ENCODE data around the gene KCND3.
"Not testable (repeated sequence)": the region's sequence is repeated elsewhere in the genome, so short reads cannot be mapped to it uniquely, and the experiment has no call there.

Gene KCND3

DNA sequence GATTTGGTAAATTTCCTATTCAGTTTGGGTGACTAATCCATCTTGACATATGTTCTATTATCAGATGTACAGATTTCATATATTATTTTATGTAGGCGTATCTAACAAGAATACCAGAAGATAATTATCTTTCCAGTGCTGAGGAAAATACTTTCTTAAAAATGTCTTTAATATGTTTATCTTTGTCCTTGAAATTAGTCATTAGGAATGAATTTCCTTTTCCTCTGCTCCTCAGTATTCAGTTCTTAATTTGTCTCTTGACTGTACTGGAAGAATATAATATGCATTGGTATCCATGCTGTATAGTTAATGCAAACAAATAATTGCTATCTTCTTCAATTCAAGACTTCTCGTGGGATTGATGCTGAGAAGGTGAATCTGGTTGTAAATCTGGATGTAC, 227.1 kb downstream of the KCND3 start:
- no peak for DNase-seq

DNA sequence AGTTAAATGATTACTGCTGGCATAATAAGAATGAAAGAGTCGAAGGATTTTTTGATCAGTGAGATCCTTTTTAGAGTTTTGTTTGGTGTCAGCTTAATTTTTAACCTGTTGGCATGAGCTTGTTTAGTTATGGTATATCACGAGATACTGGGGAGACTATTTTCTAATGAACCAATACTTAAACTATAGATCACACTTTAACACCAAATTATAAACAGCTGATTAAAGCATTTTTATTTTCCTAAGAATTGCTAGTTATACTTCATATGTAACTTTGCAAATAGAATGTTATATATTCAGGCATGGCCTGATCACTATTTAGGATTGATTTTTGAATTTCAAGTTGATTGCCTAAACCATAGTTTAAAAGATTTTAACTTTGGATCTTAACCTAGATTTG, 227.8 kb downstream of the KCND3 start:
- DNase-seq, result no peak

- no peak for DNase-seq
Measured at GRCh38 chr1:111758373-111758772, 231.1 kb downstream of the KCND3 start.

DNA sequence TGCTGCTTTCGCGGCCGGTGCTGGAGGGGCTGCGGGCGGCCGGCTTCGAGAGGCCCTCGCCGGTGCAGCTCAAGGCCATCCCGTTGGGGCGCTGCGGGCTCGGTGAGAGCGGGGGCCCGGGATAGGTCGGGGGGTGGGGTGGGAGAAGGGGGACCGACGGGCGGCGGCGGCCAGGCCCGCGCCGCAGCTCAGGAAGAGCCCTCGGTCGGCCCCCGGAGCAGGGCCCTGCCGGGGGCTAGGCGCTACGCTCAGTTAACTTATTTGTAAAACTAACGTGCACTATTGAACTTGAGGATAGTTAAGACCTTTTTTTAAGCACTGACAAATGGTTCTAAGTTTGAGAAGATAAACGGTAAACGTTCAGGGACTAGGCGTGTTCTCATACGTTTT, 233.3 kb downstream of the KCND3 start:
- peak; percentile 18 for DNase-seq

DNA sequence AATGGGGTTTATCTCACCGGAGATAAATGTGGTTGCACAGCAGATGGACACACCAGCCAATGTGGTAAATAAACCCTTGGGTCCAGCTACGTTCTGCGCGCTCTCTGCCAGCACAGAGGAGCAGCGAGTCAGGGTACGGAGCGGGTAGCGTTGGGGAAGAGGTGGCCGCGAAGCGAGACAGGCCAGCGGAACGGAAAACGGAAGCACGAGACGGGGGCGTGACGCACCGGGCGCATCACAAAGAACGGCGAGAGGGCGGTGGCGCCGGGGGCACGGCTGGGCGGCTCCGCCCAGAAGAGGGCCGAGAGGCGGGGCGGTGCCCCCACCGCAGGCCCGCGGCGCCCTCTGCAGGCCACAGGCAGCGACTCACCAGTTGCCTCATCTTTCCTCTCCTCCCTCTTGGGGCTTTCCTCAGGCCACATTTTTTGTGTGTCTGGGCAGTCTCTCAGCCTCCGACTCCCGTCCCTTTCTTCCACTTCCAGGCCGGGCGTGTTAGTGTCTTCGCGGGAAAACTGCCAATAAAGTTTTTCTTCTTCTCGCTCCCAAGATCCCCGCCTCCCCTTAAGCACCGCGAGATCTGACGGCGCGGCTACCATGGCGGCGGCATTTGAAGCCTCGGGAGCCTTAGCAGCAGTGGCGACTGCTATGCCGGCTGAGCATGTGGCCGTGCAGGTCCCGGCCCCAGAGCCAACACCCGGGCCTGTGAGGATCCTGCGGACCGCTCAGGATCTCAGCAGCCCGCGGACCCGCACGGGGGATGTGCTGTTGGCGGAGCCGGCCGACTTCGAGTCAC, 233.9 kb downstream of the KCND3 start, which contains the start of gene DDX20:
Gene DDX20 (plus strand): TSS at position 571 of the 793 bp plus-strand sequence. CDS start 24 bp downstream, at position 595.
- DNase-seq, result peak; percentile 98

DNA sequence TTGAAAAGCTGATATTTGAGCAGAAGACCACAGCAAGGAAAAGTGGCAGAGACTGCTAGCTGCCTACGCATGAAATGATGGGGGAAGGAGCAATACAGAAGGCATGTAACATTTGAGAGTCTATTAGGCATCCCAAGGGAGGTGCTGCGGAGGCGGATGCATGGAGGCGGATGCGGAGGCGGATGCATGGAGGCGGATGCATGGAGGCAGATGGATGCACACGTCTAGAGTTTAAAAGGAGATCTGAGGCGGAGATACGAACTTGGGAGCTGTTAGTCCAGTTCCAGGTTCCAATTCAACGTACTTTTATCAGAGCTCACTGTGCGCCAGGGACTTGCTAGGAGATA, 234.5 kb downstream of the KCND3 start:
- DNase-seq, result no peak

- peak; percentile 52 for DNase-seq
Measured at GRCh38 chr1:111751906-111752575, 237.4 kb downstream of the KCND3 start.

DNA sequence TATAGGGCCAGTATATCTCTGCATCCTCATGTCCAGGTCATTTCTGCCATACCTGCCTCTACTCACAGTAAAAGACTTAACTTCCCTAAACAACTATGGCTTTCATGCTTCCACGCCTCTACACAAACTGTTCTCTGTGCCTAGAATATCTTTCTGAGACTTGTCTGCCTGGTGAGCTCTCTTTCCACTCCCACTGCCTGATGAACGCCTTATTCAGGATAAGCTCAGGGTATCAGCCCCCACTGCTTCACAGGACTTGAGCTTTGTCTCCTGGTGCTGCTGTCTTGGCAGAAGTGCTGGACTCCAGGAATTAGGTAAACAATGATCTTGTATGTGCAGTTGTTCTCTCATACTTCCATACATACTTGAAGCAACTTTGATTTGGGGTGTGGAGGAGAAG, 238.6 kb downstream of the KCND3 start:
- no peak for DNase-seq

GRCh38 chr1:111749628-111750027, 239.8 kb downstream of the KCND3 start:
- DNase-seq, result no peak

DNA sequence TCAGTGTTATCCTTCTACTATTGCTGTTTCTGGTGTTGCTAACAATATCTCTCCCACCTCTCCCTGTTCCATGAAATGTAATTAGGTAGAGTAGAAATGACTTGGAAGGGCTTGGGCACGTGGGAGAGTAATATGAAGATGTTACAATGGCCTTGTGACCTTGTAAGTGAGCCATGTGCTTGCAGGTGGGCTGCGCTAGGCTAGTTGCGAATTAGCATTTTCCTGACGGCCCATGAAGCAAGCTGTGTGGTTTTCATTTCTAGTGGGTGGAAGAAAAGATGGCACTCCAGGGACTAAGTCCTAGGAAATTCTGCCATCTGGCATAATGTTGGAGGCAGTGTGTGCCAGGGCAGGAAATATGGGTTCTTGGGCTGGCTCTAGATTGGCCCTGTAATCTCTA, 241.5 kb downstream of the KCND3 start:
- no peak for DNase-seq

DNA sequence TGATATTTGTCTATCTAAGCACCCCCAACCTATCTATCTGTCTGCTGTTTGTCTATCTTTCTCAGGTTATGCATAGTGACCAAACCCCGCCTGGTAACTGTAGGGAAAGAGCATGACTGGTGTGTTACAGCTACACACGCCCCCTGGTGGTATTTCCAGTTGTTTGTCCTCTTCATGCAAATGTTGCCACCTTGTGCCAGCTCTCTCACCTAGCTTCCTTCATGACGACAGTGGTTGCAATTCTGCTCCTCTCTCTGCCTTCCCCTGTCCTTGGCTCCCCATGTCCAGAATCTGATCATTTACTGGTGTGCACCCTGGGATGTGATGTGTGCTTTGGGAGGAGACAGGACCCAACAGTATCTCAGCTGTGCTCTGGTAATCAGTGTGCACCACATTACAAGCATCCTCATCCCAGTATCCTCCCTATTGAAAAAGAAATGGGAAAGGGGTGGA, 242.2 kb downstream of the KCND3 start:
- DNase-seq, result peak; percentile 88

DNA sequence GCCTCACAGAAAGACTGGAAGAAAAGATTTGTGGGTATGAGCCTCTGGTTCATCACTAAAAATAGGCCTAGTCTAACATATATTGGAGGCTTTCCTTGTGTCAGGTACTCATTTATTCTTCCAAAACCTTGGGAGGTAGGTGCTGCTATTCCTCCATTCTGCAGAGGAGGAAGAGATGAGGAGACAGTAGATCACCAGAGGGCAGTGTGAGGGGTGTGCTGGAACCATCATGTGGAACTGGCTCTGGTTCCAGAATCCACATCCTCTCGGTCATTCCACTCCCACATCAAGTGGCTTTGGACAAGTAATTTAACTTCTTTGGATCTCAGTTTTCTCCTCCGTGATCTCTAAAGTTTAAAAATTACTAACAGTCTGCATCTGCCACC, 242.9 kb downstream of the KCND3 start:
- no peak for DNase-seq

DNA sequence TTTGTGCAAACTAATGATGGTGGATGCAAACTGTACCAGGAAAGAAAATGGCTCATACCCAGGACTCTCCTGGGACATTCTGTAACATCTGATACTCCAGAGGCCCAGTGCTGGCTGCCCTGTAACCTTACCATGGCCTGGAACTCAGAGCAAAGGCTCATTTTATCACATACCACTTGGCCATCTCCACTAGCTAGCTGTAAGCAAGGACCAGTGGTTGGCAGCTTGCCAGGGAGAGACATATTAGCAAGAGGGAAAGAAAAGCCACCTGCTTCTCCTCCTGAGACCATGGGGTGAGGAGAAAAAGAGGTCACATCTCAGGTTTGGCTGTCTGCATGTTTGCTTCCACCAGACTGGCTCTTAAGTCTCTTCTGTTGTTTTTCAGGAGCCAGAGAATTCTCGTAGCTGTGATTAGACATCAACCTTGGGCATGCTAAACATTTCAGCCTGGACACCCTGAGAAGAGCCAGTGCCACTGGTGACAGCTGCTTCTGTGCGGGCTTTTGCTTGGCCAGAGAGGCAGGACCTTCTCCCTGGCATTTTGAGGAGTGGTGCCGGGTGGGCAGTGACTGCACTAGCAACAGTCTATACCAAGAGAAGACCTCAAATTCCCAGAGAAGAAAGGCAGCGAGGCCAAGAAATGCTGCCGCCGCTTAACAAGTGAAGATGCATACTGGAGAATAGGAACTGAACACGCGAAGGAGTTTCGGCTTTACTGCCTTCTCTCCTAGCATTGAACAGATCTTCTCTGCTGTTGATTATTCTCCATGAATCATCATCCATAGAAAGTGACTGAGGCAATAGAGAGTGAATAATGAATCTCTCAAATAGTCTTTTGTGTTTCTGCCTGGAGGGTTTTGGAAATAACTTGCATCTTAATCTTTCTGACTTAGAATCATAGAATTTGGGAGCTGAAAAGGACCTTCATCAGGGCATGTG, 243.5 kb downstream of the KCND3 start:
- no peak for DNase-seq

DNA sequence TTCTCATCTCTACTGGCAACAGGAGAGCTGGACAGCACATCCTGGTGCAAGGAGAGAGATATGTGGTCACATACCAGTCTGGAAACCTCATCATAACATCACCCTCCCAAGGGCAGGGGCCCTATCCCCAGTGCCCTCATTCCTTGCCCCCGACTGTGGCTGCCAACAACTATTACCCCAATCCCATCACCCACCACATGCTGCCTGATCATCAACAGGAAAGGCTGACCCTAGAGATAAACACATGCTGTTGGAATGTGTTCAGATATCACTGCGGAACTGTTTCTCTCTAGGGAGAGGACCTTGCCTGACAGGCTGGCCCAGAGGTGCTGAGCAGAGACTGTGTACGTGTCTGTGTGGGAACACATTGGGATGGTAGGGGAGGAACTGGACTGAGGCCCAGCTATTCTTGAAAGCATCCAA, 245.8 kb downstream of the KCND3 start:
- no peak for DNase-seq

DNA sequence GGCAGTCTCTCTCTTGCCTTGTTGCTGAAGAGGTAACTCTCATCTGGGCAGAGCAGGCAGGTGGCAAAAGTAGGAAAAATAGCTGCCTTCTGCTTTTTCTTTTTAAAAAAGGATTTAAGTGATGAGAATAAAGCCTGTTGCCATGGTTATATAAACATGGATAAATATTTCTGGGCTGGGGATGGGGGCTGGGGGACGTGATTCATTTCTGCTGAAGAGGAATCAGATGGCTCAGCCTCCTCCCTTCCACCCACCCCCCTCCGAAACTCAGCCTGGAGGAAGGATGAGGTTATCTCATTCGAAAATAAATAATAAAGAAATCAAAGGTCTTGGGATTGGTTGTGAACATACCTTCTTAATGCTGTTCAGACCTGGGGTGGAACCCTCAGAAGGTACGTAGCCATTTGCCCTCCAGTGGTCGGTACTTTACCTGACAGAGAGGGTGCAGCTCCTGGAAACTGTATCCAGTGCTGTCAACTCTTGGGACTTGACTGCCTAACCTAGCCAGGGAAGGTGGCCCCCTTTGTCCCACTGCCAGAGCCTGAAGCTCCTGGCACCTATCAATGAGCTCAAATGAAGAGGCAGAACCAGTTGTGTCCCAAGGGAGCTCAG, 246.4 kb downstream of the KCND3 start:
- DNase-seq, result no peak

GRCh38 chr1:111742292-111742691, 247.2 kb downstream of the KCND3 start:
- not testable (repeated sequence) for DNase-seq

- peak; percentile 22 for DNase-seq
Measured at GRCh38 chr1:111739925-111740765, 249.3 kb downstream of the KCND3 start.

DNA sequence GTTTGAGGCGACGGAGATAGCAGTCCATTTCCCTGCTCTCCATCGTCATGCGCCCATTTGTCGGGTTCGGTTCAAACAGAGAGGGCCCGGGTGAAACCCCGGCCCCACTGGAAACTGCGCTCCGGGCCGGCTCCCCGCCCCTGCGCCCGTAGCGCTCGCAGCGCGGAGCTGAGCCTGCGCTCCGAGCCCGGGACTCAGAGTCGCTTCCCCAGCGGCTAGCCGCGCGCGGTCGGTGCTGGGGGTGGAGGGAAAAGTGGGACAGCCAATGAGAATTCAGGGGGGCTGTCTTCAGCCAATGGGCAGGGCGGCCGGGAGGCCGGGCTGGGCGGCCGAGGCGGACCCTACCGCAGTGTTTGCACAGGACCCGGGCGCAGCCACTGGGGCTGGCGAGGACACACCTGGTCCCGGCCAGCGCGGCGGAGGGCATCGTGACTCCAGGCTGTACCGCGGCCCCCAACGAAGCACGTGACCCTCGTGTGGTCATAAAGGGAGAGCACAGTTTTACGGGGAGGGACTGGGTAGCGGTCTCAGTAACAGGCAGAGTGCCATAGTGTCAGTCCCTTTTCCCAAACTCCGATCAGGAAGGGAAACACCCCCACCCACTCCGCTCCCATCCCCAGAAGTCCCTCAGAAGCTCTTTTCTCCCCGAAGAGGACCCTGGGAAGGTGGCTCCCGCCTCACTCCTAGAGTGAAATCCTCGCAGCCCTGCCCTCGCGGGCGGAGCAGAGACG, 250.1 kb downstream of the KCND3 start, which contains the start of gene INKA2:
Gene INKA2 (minus strand): TSS at position 202 of the 731 bp plus-strand sequence. CDS start 153 bp downstream, at position 49.
- peak; percentile 89 for DNase-seq

- DNase-seq, result peak; percentile 43
Measured at GRCh38 chr1:111738436-111739193, 250.9 kb downstream of the KCND3 start.

DNA sequence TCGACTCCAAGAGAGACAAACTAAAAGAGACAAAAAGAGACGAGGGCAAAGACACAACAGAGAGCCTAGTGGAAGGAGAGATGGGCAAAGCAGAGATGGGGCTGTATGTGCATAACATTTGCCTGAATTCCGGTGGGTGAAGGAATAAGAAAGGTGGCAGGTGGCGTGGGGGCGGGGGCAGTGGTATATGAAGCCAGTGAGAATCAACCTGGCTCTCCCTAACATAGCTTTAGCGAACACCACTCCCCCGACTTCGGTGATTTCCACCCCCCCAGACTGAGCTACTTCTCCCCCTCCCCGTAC, 251.4 kb downstream of the KCND3 start:
- DNase-seq, result no peak
